HEK293 (cell line): ENCODE results near the gene RAET1G.
"Not testable (repeated sequence)": the region's sequence is repeated elsewhere in the genome, so short reads cannot be mapped to it uniquely, and the experiment has no call there.

ENCODE experiments used
- CTCF ChIA-PET: fragments of 350-600 bp; formaldehyde crosslinking; extraction: SDS; loops from one replicate; lab custom pipeline; 2021; ENCODE audit warnings: antibody characterized with exemption; lab: Yijun Ruan, JAX
- POLR2A ChIA-PET: fragments of 300-600 bp; formaldehyde crosslinking; extraction: SDS; loops from one replicate; lab custom pipeline; 2020; ENCODE audit warnings: antibody characterized with exemption, inconsistent platforms; lab: Yijun Ruan, JAX
- H3K27ac ChIP-seq: fragments of 200-500 bp; sonication (Bioruptor generic); 2 replicates; pipeline ENCODE4 v1.5.1; 2014; ENCODE audit warnings: low read depth, low read length, control low read depth, inconsistent platforms; ENCODE audit errors: extremely low read depth
- H3K36me3 ChIP-seq, 2 experiments: fragments of 200-500 bp in 1 of 2; sonication (Bioruptor generic) in 1 of 2; 1 replicate in 1 of 2; 2 replicates in 1 of 2; pipeline ENCODE4 v1.5.1; 2014 to 2017; ENCODE audit warnings: inconsistent platforms in 2 of 2, low read length in 2 of 2; ENCODE audit not compliant: control insufficient read depth in 2 of 2, insufficient read depth in 1 of 2
- H3K4me1 ChIP-seq: fragments of 200-500 bp; sonication (Bioruptor generic); 2 replicates; pipeline ENCODE4 v1.5.1; 2014; ENCODE audit warnings: mild to moderate bottlenecking, low read length, inconsistent platforms; ENCODE audit not compliant: control insufficient read depth, insufficient read depth
- H3K4me3 ChIP-seq: 2 replicates; pipeline ENCODE4 v1.5.1; 2011; ENCODE audit warnings: low read depth, mild to moderate bottlenecking, control low read depth, low read length, moderate library complexity
- H3K9me3 ChIP-seq: fragments of 200-500 bp; sonication (Bioruptor generic); 2 replicates; pipeline ENCODE4 v1.5.1; 2014; ENCODE audit warnings: low read depth, low read length, inconsistent platforms; ENCODE audit not compliant: control insufficient read depth, insufficient read depth
- EGR2 ChIP-seq: fragments of 450-650 bp; formaldehyde crosslinking; IDR thresholded peaks from 2 replicates; pipeline ENCODE4 v1.5.1; 2016; ENCODE audit warnings: low read depth, missing biosample characterization, missing genetic modification characterization
- FEZF1 ChIP-seq: fragments of 450-650 bp; formaldehyde crosslinking; IDR thresholded peaks from 2 replicates; pipeline ENCODE4 v1.5.1; 2016; ENCODE audit warnings: missing biosample characterization, missing genetic modification characterization
- GFI1B ChIP-seq: fragments of 450-650 bp; formaldehyde crosslinking; IDR thresholded peaks from 2 replicates; pipeline ENCODE4 v1.5.1; 2016; ENCODE audit warnings: missing biosample characterization, missing genetic modification characterization
- KLF10 ChIP-seq: fragments of 450-650 bp; IDR thresholded peaks from 2 replicates; pipeline ENCODE4 v1.5.1; 2018; ENCODE audit warnings: missing biosample characterization, mild to moderate bottlenecking, missing genetic modification characterization
- RBAK ChIP-seq: fragments of 450-650 bp; formaldehyde crosslinking; IDR thresholded peaks from 2 replicates; pipeline ENCODE4 v1.5.1; 2016; ENCODE audit warnings: missing biosample characterization, missing genetic modification characterization
- SALL2 ChIP-seq: fragments of 450-650 bp; formaldehyde crosslinking; IDR thresholded peaks from 2 replicates; pipeline ENCODE4 v1.5.0; 2017; ENCODE audit warnings: missing biosample characterization, mild to moderate bottlenecking, missing genetic modification characterization, borderline replicate concordance
- SCRT1 ChIP-seq: fragments of 450-650 bp; formaldehyde crosslinking; IDR thresholded peaks from 2 replicates; pipeline ENCODE4 v1.5.1; 2016; ENCODE audit warnings: missing biosample characterization, missing genetic modification characterization, borderline replicate concordance
- ZBTB21 ChIP-seq: fragments of 450-650 bp; formaldehyde crosslinking; IDR thresholded peaks from 2 replicates; pipeline ENCODE4 v1.5.1; 2017; ENCODE audit warnings: missing biosample characterization, missing genetic modification characterization
- ZBTB48 ChIP-seq: fragments of 450-650 bp; formaldehyde crosslinking; IDR thresholded peaks from 2 replicates; pipeline ENCODE4 v1.5.1; 2016; ENCODE audit warnings: missing biosample characterization, missing genetic modification characterization
- ZFHX2 ChIP-seq: fragments of 450-650 bp; formaldehyde crosslinking; conservative IDR thresholded peaks from 2 replicates; pipeline ENCODE4 v1.5.1; 2016; ENCODE audit warnings: missing biosample characterization, missing genetic modification characterization
- ZFP3 ChIP-seq: fragments of 450-650 bp; formaldehyde crosslinking; IDR thresholded peaks from 2 replicates; pipeline ENCODE4 v1.5.1; 2016; ENCODE audit warnings: low read depth, missing biosample characterization, missing genetic modification characterization
- ZNF214 ChIP-seq: fragments of 450-650 bp; formaldehyde crosslinking; IDR thresholded peaks from 2 replicates; pipeline ENCODE4 v1.5.1; 2017; ENCODE audit warnings: missing biosample characterization, mild to moderate bottlenecking, missing genetic modification characterization, borderline replicate concordance
- ZNF398 ChIP-seq: fragments of 450-650 bp; formaldehyde crosslinking; IDR thresholded peaks from 2 replicates; pipeline ENCODE4 v1.5.1; 2017; ENCODE audit warnings: missing biosample characterization, missing genetic modification characterization
- ZNF426 ChIP-seq: fragments of 450-650 bp; formaldehyde crosslinking; IDR thresholded peaks from 2 replicates; pipeline ENCODE4 v1.5.1; 2017; ENCODE audit warnings: missing biosample characterization, missing genetic modification characterization, mild to moderate bottlenecking, inconsistent platforms, moderate library complexity
- ZNF530 ChIP-seq: fragments of 450-650 bp; formaldehyde crosslinking; IDR thresholded peaks from 2 replicates; pipeline ENCODE4 v1.5.1; 2016; ENCODE audit warnings: low read depth, missing biosample characterization, missing genetic modification characterization
- ZNF544 ChIP-seq: fragments of 450-650 bp; formaldehyde crosslinking; IDR thresholded peaks from 2 replicates; pipeline ENCODE4 v1.5.0; 2017; ENCODE audit warnings: missing biosample characterization, missing genetic modification characterization
- ZNF548 ChIP-seq: fragments of 450-650 bp; formaldehyde crosslinking; IDR thresholded peaks from 2 replicates; pipeline ENCODE4 v1.5.1; 2016; ENCODE audit warnings: missing biosample characterization, missing genetic modification characterization
- ZNF555 ChIP-seq: fragments of 450-650 bp; formaldehyde crosslinking; conservative IDR thresholded peaks from 2 replicates; pipeline ENCODE4 v1.5.1; 2017; ENCODE audit warnings: missing biosample characterization, mild to moderate bottlenecking, missing genetic modification characterization, inconsistent platforms
- ZNF561 ChIP-seq: fragments of 450-650 bp; IDR thresholded peaks from 2 replicates; pipeline ENCODE4 v1.5.1; 2018; ENCODE audit warnings: missing biosample characterization, missing genetic modification characterization, borderline replicate concordance
- ZNF596 ChIP-seq: fragments of 450-650 bp; IDR thresholded peaks from 2 replicates; pipeline ENCODE4 v1.5.0; 2018; ENCODE audit warnings: missing biosample characterization, mild to moderate bottlenecking, missing genetic modification characterization, moderate library complexity
- ZNF629 ChIP-seq: fragments of 450-650 bp; formaldehyde crosslinking; IDR thresholded peaks from 2 replicates; pipeline ENCODE4 v1.5.1; 2017; ENCODE audit warnings: missing biosample characterization, missing genetic modification characterization
- ZNF645 ChIP-seq: fragments of 450-650 bp; formaldehyde crosslinking; IDR thresholded peaks from 2 replicates; pipeline ENCODE4; 2016; ENCODE audit warnings: missing biosample characterization, missing genetic modification characterization
- ZNF704 ChIP-seq: fragments of 450-650 bp; formaldehyde crosslinking; IDR thresholded peaks from 2 replicates; pipeline ENCODE4 v1.5.1; 2016; ENCODE audit warnings: missing biosample characterization, missing genetic modification characterization
- ZNF76 ChIP-seq: fragments of 450-650 bp; formaldehyde crosslinking; IDR thresholded peaks from 2 replicates; pipeline ENCODE4; 2016; ENCODE audit warnings: low read depth, missing biosample characterization, missing genetic modification characterization, borderline replicate concordance
- ZNF768 ChIP-seq: fragments of 450-650 bp; formaldehyde crosslinking; IDR thresholded peaks from 2 replicates; pipeline ENCODE4 v1.5.1; 2018; ENCODE audit warnings: missing biosample characterization, mild to moderate bottlenecking, missing genetic modification characterization
- ZSCAN30 ChIP-seq: fragments of 450-650 bp; IDR thresholded peaks from 2 replicates; pipeline ENCODE4 v1.5.1; 2018; ENCODE audit warnings: missing biosample characterization, mild to moderate bottlenecking, missing genetic modification characterization, moderate library complexity
- ZXDB ChIP-seq: fragments of 450-650 bp; formaldehyde crosslinking; IDR thresholded peaks from 2 replicates; pipeline ENCODE4 v1.5.1; 2016; ENCODE audit warnings: missing biosample characterization, missing genetic modification characterization

The RAET1G gene

DNA sequence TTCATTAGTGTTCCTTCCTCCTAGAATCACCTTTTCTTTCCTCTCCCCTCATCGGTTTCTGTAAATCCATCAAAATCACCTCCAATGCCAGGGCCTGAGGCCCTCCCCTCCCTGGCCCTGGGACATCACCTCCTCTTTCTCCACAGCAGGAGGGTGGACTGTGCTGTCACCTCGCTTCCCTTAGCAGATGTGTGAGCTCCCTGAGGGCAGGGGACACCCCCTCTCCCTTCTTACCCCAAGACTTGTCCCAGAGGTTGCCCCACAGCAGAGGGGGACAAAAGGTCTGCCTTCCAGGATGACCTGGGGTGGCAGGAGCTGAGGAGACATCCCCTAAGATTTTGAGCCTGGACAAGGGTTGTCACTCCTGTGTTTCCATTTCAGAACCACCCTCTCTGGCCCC, 46.7 kb upstream of the RAET1G start (continued):
- TF ChIP-seq ZNF548 (tag by site-specific recombination): no peak
- no peak for TF ChIP-seq ZXDB
- TF ChIP-seq SCRT1 (tag by site-specific recombination): no peak
- TF ChIP-seq RBAK: no peak
- TF ChIP-seq ZNF426 (tag by site-specific recombination): no peak

GRCh38 chr6:149968909-149969308, 46.0 kb upstream of the RAET1G start:
- POLR2A ChIA-PET, CTCF ChIA-PET, H3K4me1 ChIP-seq, H3K9me3 ChIP-seq, H3K27ac ChIP-seq, H3K36me3 ChIP-seq, H3K4me3 ChIP-seq: not testable (repeated sequence)

GRCh38 chr6:149967999-149968398, 45.1 kb upstream of the RAET1G start:
- H3K4me3 ChIP-seq, CTCF ChIA-PET, H3K4me1 ChIP-seq: not testable (repeated sequence)

DNA sequence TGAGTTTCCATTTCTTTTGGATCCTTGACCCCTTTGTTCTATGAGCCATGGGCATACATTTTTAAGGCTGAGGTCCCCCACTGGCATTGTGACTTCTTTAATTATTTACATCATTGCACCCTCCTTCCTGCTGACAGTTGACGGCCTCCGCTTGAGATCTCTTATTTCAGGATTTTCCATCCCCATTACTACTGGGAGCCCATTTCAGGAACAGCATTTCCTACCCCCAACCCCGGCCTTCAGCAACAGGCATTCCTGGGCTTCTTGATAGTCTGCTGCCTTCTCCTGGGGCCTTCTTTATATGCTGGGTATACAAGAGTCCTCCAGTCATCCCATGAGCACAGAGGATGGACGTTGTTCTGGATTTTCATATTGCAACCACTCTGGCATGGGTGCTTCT, 44.7 kb upstream of the RAET1G start:
- CTCF ChIA-PET: interaction anchor here (1.3 kb wide), 1 partner anchor 40 kb away, joined by 3 read pairs; no protein-coding TSS in a partner anchor
- POLR2A ChIA-PET: no interaction called here
- Histone ChIP-seq H3K36me3 (peaks cover 0 to 10% of the 10 kb centered on the region in 2 experiments; a peak in 2 of 3 replicates), H3K4me1 (peaks cover 3% of the 10 kb centered on the region)
- no peak for TF ChIP-seq ZFP3
- no peak for TF ChIP-seq ZNF561 (tag by site-specific recombination)
- TF ChIP-seq KLF10 (tag by site-specific recombination): no peak
- no peak for TF ChIP-seq GFI1B
- TF ChIP-seq FEZF1 (tag by site-specific recombination): no peak
- TF ChIP-seq ZSCAN30 (tag by site-specific recombination): no peak
- TF ChIP-seq ZBTB48 (tag by site-specific recombination): no peak
- TF ChIP-seq ZNF214 (tag by site-specific recombination): no peak
- TF ChIP-seq ZNF629: no peak
- TF ChIP-seq ZNF530 (tag by site-specific recombination): no peak
- TF ChIP-seq ZNF596: no peak
- TF ChIP-seq ZNF645: no peak
- no peak for TF ChIP-seq ZNF768 (tag by site-specific recombination)
- no peak for TF ChIP-seq ZNF76 (tag by site-specific recombination)
- no peak for TF ChIP-seq ZNF555 (tag by site-specific recombination)
- TF ChIP-seq ZNF704 (tag by site-specific recombination): no peak
- no peak for TF ChIP-seq ZBTB21
- no peak for TF ChIP-seq ZNF398 (tag by site-specific recombination)
- TF ChIP-seq ZNF544 (tag by site-specific recombination): no peak
- TF ChIP-seq SALL2 (tag by site-specific recombination): no peak
- TF ChIP-seq, all 188 proteins: peak for 0
- Histone ChIP-seq H3K4me3 (no peak overlapping the region), H3K27ac (no peak overlapping the region), H3K9me3 (no peaks in the 10 kb centered on the region)

More at GRCh38 chr6:149967999-149968398, 45.1 kb upstream of the RAET1G start:
- H3K9me3 ChIP-seq, H3K27ac ChIP-seq, POLR2A ChIA-PET, H3K36me3 ChIP-seq: not testable (repeated sequence)
- TF ChIP-seq EGR2 (tag by site-specific recombination) (peak; percentile 48), ZFHX2 (tag by site-specific recombination) (peak; percentile 50)

GRCh38 chr6:149966319-149966718, 43.4 kb upstream of the RAET1G start:
- POLR2A ChIA-PET, H3K27ac ChIP-seq, H3K36me3 ChIP-seq, H3K4me1 ChIP-seq, H3K4me3 ChIP-seq, H3K9me3 ChIP-seq: not testable (repeated sequence)
- CTCF ChIA-PET: interaction anchor here (0.6 to 1.3 kb wide), 2 partner anchors 20 to 41 kb away, joined by 3 to 5 read pairs; no protein-coding TSS in a partner anchor
